ENCODE data around the gene CTNS. TPM values are rescaled to one million over a fixed set of nuclear protein-coding genes. Genes with fewer than 3 reads are reported as not detected.
A peak's percentile ranks its signal among the peaks of the same experiment; 100 is the strongest.

Gene CTNS
- total and polyA plus RNA-seq, 2 of the 13 experiments (the other 11 are each of a cell fraction or from before 2014, with no cell fraction given) = 9.5 to 13.7 TPM

DNA sequence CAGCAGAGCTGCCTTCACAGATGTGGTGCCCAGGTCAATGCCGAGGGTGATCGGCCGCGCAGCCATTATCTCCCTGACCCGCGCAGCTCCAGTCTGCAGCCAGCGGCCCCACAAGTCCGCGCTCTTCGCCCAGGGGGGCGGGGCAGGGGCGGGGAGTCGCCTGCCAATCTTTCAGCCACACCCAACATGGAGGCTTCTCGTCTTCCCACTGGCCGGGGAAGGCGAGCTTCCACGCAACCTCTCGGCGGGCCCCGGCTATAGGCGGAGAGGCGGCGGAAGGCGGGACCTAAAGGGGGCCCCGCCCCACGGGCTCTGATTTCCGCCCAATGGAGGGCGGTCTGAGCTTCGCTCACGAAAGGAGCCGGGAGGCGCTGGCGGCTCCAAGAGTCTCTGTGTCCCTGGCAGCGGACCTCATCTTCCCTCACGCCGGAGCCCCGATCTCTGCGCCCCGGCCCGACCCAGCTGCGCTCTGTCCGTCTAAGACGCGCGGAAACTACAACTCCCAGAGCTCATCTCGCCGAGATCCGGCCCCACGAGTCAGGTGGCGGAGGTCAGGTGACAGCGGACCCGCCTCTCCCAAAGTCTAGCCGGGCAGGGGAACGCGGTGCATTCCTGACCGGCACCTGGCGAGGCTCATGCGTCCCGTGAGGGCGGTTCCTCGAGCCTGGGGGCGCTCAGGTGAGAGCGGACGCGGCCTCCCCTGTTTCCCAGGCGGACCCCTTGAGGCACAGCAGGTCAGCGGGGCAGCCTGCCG lies at the start of gene CTNS, which contains the start of gene SHPK (continued):
- TF ChIP-seq, protein P1, sequence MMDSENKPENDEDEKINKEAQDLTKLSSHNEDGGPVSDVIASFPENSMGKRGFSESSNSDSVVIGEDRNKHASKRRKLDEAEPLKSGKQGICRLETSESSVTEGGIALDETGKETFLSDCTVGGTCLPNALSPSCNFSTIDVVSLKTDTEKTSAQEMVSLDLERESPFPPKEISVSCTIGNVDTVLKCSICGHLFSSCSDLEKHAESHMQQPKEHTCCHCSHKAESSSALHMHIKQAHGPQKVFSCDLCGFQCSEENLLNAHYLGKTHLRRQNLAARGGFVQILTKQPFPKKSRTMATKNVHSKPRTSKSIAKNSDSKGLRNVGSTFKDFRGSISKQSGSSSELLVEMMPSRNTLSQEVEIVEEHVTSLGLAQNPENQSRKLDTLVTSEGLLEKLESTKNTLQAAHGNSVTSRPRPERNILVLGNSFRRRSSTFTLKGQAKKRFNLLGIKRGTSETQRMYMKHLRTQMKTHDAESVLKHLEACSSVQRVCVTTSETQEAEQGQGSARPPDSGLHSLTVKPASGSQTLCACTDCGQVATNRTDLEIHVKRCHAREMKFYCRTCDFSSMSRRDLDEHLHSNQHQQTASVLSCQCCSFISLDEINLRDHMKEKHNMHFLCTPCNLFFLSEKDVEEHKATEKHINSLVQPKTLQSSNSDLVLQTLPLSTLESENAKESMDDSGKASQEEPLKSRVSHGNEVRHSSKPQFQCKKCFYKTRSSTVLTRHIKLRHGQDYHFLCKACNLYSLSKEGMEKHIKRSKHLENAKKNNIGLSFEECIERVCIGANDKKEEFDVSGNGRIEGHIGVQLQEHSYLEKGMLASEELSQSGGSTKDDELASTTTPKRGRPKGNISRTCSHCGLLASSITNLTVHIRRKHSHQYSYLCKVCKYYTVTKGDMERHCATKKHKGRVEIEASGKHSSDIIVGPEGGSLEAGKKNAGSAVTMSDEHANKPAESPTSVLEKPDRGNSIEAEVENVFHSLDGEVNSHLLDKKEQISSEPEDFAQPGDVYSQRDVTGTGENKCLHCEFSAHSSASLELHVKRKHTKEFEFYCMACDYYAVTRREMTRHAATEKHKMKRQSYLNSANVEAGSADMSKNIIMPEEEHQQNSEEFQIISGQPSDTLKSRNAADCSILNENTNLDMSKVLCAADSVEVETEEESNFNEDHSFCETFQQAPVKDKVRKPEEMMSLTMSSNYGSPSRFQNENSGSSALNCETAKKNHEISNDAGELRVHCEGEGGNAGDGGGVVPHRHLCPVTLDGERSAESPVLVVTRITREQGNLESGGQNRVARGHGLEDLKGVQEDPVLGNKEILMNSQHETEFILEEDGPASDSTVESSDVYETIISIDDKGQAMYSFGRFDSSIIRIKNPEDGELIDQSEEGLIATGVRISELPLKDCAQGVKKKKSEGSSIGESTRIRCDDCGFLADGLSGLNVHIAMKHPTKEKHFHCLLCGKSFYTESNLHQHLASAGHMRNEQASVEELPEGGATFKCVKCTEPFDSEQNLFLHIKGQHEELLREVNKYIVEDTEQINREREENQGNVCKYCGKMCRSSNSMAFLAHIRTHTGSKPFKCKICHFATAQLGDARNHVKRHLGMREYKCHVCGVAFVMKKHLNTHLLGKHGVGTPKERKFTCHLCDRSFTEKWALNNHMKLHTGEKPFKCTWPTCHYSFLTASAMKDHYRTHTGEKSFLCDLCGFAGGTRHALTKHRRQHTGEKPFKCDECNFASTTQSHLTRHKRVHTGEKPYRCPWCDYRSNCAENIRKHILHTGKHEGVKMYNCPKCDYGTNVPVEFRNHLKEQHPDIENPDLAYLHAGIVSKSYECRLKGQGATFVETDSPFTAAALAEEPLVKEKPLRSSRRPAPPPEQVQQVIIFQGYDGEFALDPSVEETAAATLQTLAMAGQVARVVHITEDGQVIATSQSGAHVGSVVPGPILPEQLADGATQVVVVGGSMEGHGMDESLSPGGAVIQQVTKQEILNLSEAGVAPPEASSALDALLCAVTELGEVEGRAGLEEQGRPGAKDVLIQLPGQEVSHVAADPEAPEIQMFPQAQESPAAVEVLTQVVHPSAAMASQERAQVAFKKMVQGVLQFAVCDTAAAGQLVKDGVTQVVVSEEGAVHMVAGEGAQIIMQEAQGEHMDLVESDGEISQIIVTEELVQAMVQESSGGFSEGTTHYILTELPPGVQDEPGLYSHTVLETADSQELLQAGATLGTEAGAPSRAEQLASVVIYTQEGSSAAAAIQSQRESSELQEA (CRISPR knock-in tag; IDR thresholded peaks at IDR 0.05; ENCODE audit: not compliant biosample characterization) = peak; percentile 37
- TF ChIP-seq FLYWCH1 (CRISPR knock-in tag; IDR thresholded peaks at IDR 0.05) (no peak), ELF4 (CRISPR knock-in tag; IDR thresholded peaks at IDR 0.05; ENCODE audit: borderline replicate concordance) (no peak; the same call in 1 of the 2 replicates), ZNF329 (CRISPR knock-in tag; IDR thresholded peaks at IDR 0.05; ENCODE audit: low read depth) (peak; percentile 79; the same call in 1 of the 2 replicates), HNRNPUL1 (IDR thresholded peaks at IDR 0.05; ENCODE audit: low read depth, low read length) (no peak), PHF8 (CRISPR knock-in tag; IDR thresholded peaks at IDR 0.05) (peak; percentile 77), GABPA (IDR thresholded peaks at IDR 0.05; ENCODE audit: low read depth, low read length) (peak; percentile 74), GABPA (CRISPR knock-in tag; IDR thresholded peaks at IDR 0.05; ENCODE audit: low read depth) (peak; percentile 90), HMGA1 (CRISPR knock-in tag; conservative IDR thresholded peaks at IDR 0.05) (no peak), TBX3 (IDR thresholded peaks at IDR 0.05; ENCODE audit: borderline replicate concordance) (peak; percentile 53; the same call in 1 of the 2 replicates)
- TF ChIP-seq, protein P2, sequence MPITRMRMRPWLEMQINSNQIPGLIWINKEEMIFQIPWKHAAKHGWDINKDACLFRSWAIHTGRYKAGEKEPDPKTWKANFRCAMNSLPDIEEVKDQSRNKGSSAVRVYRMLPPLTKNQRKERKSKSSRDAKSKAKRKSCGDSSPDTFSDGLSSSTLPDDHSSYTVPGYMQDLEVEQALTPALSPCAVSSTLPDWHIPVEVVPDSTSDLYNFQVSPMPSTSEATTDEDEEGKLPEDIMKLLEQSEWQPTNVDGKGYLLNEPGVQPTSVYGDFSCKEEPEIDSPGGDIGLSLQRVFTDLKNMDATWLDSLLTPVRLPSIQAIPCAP (CRISPR knock-in tag; IDR thresholded peaks at IDR 0.05; ENCODE audit: low read depth) = no peak
- TF ChIP-seq, protein P3, sequence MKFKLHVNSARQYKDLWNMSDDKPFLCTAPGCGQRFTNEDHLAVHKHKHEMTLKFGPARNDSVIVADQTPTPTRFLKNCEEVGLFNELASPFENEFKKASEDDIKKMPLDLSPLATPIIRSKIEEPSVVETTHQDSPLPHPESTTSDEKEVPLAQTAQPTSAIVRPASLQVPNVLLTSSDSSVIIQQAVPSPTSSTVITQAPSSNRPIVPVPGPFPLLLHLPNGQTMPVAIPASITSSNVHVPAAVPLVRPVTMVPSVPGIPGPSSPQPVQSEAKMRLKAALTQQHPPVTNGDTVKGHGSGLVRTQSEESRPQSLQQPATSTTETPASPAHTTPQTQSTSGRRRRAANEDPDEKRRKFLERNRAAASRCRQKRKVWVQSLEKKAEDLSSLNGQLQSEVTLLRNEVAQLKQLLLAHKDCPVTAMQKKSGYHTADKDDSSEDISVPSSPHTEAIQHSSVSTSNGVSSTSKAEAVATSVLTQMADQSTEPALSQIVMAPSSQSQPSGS (CRISPR knock-in tag; IDR thresholded peaks at IDR 0.05) = peak; percentile 61; the same call in 1 of the 2 replicates
- TF ChIP-seq, protein P4, sequence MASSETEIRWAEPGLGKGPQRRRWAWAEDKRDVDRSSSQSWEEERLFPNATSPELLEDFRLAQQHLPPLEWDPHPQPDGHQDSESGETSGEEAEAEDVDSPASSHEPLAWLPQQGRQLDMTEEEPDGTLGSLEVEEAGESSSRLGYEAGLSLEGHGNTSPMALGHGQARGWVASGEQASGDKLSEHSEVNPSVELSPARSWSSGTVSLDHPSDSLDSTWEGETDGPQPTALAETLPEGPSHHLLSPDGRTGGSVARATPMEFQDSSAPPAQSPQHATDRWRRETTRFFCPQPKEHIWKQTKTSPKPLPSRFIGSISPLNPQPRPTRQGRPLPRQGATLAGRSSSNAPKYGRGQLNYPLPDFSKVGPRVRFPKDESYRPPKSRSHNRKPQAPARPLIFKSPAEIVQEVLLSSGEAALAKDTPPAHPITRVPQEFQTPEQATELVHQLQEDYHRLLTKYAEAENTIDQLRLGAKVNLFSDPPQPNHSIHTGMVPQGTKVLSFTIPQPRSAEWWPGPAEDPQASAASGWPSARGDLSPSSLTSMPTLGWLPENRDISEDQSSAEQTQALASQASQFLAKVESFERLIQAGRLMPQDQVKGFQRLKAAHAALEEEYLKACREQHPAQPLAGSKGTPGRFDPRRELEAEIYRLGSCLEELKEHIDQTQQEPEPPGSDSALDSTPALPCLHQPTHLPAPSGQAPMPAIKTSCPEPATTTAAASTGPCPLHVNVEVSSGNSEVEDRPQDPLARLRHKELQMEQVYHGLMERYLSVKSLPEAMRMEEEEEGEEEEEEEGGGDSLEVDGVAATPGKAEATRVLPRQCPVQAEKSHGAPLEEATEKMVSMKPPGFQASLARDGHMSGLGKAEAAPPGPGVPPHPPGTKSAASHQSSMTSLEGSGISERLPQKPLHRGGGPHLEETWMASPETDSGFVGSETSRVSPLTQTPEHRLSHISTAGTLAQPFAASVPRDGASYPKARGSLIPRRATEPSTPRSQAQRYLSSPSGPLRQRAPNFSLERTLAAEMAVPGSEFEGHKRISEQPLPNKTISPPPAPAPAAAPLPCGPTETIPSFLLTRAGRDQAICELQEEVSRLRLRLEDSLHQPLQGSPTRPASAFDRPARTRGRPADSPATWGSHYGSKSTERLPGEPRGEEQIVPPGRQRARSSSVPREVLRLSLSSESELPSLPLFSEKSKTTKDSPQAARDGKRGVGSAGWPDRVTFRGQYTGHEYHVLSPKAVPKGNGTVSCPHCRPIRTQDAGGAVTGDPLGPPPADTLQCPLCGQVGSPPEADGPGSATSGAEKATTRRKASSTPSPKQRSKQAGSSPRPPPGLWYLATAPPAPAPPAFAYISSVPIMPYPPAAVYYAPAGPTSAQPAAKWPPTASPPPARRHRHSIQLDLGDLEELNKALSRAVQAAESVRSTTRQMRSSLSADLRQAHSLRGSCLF (CRISPR knock-in tag; IDR thresholded peaks at IDR 0.05; ENCODE audit: borderline replicate concordance) = no peak

Measured in HepG2 (cell line).